ENCODE data around the gene AS3MT. TPM values are rescaled to one million over a fixed set of nuclear protein-coding genes. Genes with fewer than 3 reads are reported as not detected.

The AS3MT gene
- total RNA-seq, 2 donors from 2014 or later, result 4.0 to 4.7 TPM

DNA sequence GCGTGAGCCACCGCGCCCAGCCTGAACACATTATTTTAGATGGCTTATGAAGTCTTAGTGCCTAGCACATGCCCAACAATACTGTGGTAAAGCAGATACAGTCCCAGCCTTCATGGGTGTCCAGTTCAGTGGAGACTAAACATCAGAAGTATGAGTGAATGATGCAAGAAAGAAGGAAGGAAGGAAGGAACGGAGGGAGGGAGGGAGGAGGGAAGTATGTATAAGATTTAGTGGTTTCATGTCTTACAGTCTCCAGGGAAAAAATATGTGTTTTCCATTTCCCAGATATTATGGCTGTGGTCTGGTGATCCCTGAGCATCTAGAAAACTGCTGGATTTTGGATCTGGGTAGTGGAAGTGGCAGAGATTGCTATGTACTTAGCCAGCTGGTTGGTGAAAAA lies 2.9 kb downstream of the AS3MT start:
- 83 to 86% methylated on average over 4 of the region's 4 CpGs for WGBS, 2 donors
- intact Hi-C loops (cut with DNase I), result no loop called here
- H3K27ac ChIP-seq, result no peak overlapping the region
- H3K9me3 ChIP-seq, result no peaks in the 10 kb centered on the region
- H3K27me3 ChIP-seq, result no peaks in the 10 kb centered on the region
- H3K36me3 ChIP-seq (replicated peaks in 1 of 2; ENCODE audit: insufficient read depth in 1 of 2, low read depth in 2 of 2), result no peaks in the 10 kb centered on the region
- no peak for ATAC-seq
- no peak overlapping the region for H3K4me3 ChIP-seq
- TF ChIP-seq POLR2A (IDR thresholded peaks at IDR 0.05), result no peak
- TF ChIP-seq, protein P1, sequence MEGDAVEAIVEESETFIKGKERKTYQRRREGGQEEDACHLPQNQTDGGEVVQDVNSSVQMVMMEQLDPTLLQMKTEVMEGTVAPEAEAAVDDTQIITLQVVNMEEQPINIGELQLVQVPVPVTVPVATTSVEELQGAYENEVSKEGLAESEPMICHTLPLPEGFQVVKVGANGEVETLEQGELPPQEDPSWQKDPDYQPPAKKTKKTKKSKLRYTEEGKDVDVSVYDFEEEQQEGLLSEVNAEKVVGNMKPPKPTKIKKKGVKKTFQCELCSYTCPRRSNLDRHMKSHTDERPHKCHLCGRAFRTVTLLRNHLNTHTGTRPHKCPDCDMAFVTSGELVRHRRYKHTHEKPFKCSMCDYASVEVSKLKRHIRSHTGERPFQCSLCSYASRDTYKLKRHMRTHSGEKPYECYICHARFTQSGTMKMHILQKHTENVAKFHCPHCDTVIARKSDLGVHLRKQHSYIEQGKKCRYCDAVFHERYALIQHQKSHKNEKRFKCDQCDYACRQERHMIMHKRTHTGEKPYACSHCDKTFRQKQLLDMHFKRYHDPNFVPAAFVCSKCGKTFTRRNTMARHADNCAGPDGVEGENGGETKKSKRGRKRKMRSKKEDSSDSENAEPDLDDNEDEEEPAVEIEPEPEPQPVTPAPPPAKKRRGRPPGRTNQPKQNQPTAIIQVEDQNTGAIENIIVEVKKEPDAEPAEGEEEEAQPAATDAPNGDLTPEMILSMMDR (IDR thresholded peaks at IDR 0.05), result no peak
- DNase-seq, result no peak
- H3K4me1 ChIP-seq, result peaks cover 23% of the 10 kb centered on the region

GRCh38 chr10:102876747-102877153 lies 7.5 kb downstream of the AS3MT start:
- Histone ChIP-seq H3K9me3 (no peaks in the 10 kb centered on the region), H3K36me3 (replicated peaks in 1 of 2; ENCODE audit: insufficient read depth in 1 of 2, low read depth in 2 of 2) (peaks cover 0 to 2% of the 10 kb centered on the region in 2 donors), H3K4me3 (no peak overlapping the region), H3K27me3 (no peaks in the 10 kb centered on the region), H3K4me1 (peaks cover 11% of the 10 kb centered on the region), H3K27ac (peak overlapping the region in 3 of 4 donors; percentile 10 to 68 (median 52))
- intact Hi-C loops (cut with DNase I), result no loop called here
- ATAC-seq (peak; percentile 83), DNase-seq (peak in 1 of 4 donors; percentile 50)
- WGBS, 2 donors, result 18 to 19% methylated on average over 2 of the region's 2 CpGs
- no peak for TF ChIP-seq POLR2A (IDR thresholded peaks at IDR 0.05)
- TF ChIP-seq, protein P1 (IDR thresholded peaks at IDR 0.05), result no peak

DNA sequence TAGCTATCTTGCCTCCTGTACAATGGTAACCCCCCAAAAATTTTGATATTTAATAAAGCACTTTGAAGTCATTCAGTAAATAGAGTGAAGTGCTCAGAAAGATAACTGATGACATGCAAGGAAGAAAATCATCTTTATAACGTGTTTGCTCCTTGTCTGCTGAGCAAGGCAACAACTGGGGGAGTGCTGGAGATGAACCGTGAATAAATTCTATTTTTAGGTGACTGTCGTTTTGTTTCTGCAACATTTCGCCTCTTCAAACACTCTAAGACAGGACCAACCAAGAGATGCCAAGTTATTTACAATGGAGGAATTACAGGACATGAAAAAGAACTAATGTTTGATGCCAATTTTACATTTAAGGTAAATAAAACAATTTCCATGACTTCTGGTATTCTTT lies 9.4 kb downstream of the AS3MT start:
- no peak overlapping the region for H3K27ac ChIP-seq
- H3K9me3 ChIP-seq, result no peaks in the 10 kb centered on the region
- H3K27me3 ChIP-seq, result no peaks in the 10 kb centered on the region
- DNase-seq (no peak), ATAC-seq (no peak)
- WGBS, 2 donors, result 73 to 80% methylated on average over 4 of the region's 4 CpGs
- TF ChIP-seq, protein P1 (IDR thresholded peaks at IDR 0.05), result no peak
- no peak for TF ChIP-seq POLR2A (IDR thresholded peaks at IDR 0.05)
- intact Hi-C loops (cut with DNase I), result no loop called here
- H3K36me3 ChIP-seq (replicated peaks in 1 of 2; ENCODE audit: insufficient read depth in 1 of 2, low read depth in 2 of 2), result peaks cover 0 to 2% of the 10 kb centered on the region in 2 donors
- H3K4me3 ChIP-seq, result no peak overlapping the region
- peaks cover 11% of the 10 kb centered on the region for H3K4me1 ChIP-seq

- no peaks in the 10 kb centered on the region for H3K9me3 ChIP-seq
- 93 to 96% methylated on average over 2 of the region's 2 CpGs for WGBS, 2 donors
- intact Hi-C loops (cut with DNase I), result no loop called here
- no peak overlapping the region for H3K27ac ChIP-seq
- DNase-seq (no peak), ATAC-seq (no peak)
- no peaks in the 10 kb centered on the region for H3K27me3 ChIP-seq
- H3K4me1 ChIP-seq, result peaks cover 11% of the 10 kb centered on the region
- H3K4me3 ChIP-seq, result no peak overlapping the region
- TF ChIP-seq POLR2A (IDR thresholded peaks at IDR 0.05), result no peak
- TF ChIP-seq, protein P1 (IDR thresholded peaks at IDR 0.05), result no peak
- H3K36me3 ChIP-seq (replicated peaks in 1 of 2; ENCODE audit: insufficient read depth in 1 of 2, low read depth in 2 of 2), result peaks cover 0 to 2% of the 10 kb centered on the region in 2 donors
These were observed 11.0 kb downstream of the AS3MT start for GRCh38 chr10:102880256-102880655.

DNA sequence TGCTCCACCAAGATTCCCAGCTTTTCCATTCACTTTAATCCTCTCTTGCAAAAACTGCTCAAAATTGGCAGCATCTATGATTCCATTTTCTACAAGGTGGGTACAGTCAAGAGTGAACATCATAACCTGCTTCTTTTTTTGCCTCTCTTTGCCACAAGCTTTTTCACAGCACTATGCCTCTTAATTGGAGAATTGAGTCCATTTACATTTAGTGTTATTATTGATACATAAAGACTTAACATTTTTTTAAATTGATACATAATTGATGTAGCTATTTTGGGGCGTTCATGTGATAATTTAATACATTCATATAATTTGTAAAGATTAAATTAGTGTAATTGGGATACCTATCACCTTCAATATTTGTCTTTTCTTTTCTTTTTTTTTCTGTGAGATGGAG lies 18.8 kb downstream of the AS3MT start:
- TF ChIP-seq, protein P1 (IDR thresholded peaks at IDR 0.05), result no peak
- no peak for TF ChIP-seq POLR2A (IDR thresholded peaks at IDR 0.05)
- WGBS, 2 donors, result 95 to 100% methylated on average over 1 of the region's 1 CpG
- no peaks in the 10 kb centered on the region for H3K27me3 ChIP-seq
- ATAC-seq (no peak), DNase-seq (no peak)
- intact Hi-C loops (cut with DNase I), result no loop called here
- no peaks in the 10 kb centered on the region for H3K4me1 ChIP-seq
- H3K27ac ChIP-seq, result no peak overlapping the region
- no peak overlapping the region for H3K4me3 ChIP-seq
- H3K36me3 ChIP-seq (replicated peaks in 1 of 2; ENCODE audit: insufficient read depth in 1 of 2, low read depth in 2 of 2), result no peaks in the 10 kb centered on the region
- no peaks in the 10 kb centered on the region for H3K9me3 ChIP-seq
